Activated B cell treated with CpG ODN at 0.5 μM for 24 hours (primary cell): ENCODE measurements around the gene COPS3. TPM values are rescaled to one million over a fixed set of nuclear protein-coding genes. Genes with fewer than 3 reads are reported as not detected.

Experiments
- ATAC-seq: fragments of 200-7000 bp; cut with Tn5 transposase; one replicate; pipeline ENCODE4 v1.10.0; 2021; ENCODE audit warnings: low read depth, mild to moderate bottlenecking, moderate library complexity
- CTCF ChIA-PET: fragments of 350-600 bp; sonication (Branson Sonifier 250); formaldehyde crosslinking; loops from one replicate; lab custom pipeline; 2021; ENCODE audit warnings: antibody characterized with exemption; lab: Charles Lee
- POLR2A ChIA-PET: fragments of 350-600 bp; sonication (Branson Sonifier 250); formaldehyde crosslinking; loops from one replicate; lab custom pipeline; 2021; ENCODE audit warnings: antibody characterized with exemption; lab: Charles Lee
- DNase-seq: peaks from one replicate; pipeline ENCODE4 v3.0.0; 2022
- H3K27ac Mint-ChIP-seq: one replicate; pipeline ENCODE4 v1.8.0; 2020; ENCODE audit warnings: mixed read lengths
- H3K27me3 Mint-ChIP-seq: one replicate; pipeline ENCODE4 v1.8.0; 2021; ENCODE audit warnings: mixed read lengths
- H3K36me3 Mint-ChIP-seq: one replicate; pipeline ENCODE4 v1.8.0; 2021; ENCODE audit warnings: low read depth, mixed read lengths
- H3K4me1 Mint-ChIP-seq: one replicate; pipeline ENCODE4 v1.8.0; 2021; ENCODE audit warnings: mixed read lengths
- H3K4me3 Mint-ChIP-seq: one replicate; pipeline ENCODE4 v1.8.0; 2020; ENCODE audit warnings: mild to moderate bottlenecking, mixed read lengths
- H3K9me3 Mint-ChIP-seq: one replicate; pipeline ENCODE4 v1.8.0; 2020; ENCODE audit warnings: mixed read lengths
- intact Hi-C: fragments of 100-400 bp; cut with micrococcal nuclease; formaldehyde crosslinking; loops from one replicate; pipeline ENCODE4 v1.15.1; 2024
- total RNA-seq: library from RNA; stranded (reverse); gene quantifications from 2 replicates; pipeline ENCODE4 v1.2.3, GENCODE V29; 2022
- TF ChIP-seq, protein P1 (sequence below): fragments of 200-600 bp; IDR thresholded peaks from one replicate; pipeline ENCODE4 v1.8.0; 2022; ENCODE audit warnings: antibody characterized with exemption, mild to moderate bottlenecking

The COPS3 gene
- total RNA-seq, 1 donor from 2014 or later = 73.7 TPM

DNA sequence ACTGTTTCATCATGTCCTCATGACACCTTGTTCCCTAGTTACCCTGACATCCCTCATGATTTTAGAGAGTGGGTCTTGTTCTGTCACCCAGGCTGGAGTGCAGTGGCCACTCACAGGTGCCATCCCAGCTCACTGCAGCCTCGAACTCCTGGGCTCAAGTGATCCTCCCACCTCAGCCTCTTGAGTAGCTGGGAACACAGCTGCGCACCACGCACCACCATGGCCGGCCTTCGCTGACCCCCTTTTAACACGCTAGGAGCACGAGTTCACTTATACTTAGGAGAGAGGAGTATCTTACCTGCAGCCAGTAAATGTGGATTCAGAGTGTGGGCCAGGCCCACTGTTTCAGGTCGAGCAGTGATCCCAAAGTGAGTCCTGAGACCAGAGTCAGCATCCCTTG, 43.6 kb upstream of the COPS3 start:
- no peak overlapping the region for H3K27ac Mint-ChIP-seq
- no peak for ATAC-seq
- intact Hi-C loops = no loop called here
- TF ChIP-seq, protein P1, sequence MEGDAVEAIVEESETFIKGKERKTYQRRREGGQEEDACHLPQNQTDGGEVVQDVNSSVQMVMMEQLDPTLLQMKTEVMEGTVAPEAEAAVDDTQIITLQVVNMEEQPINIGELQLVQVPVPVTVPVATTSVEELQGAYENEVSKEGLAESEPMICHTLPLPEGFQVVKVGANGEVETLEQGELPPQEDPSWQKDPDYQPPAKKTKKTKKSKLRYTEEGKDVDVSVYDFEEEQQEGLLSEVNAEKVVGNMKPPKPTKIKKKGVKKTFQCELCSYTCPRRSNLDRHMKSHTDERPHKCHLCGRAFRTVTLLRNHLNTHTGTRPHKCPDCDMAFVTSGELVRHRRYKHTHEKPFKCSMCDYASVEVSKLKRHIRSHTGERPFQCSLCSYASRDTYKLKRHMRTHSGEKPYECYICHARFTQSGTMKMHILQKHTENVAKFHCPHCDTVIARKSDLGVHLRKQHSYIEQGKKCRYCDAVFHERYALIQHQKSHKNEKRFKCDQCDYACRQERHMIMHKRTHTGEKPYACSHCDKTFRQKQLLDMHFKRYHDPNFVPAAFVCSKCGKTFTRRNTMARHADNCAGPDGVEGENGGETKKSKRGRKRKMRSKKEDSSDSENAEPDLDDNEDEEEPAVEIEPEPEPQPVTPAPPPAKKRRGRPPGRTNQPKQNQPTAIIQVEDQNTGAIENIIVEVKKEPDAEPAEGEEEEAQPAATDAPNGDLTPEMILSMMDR = no peak
- ChIA-PET CTCF (no interaction called here), POLR2A (no interaction called here)
- no peaks in the 10 kb centered on the region for H3K36me3 Mint-ChIP-seq
- H3K4me1 Mint-ChIP-seq = no peaks in the 10 kb centered on the region
- no peaks in the 10 kb centered on the region for H3K27me3 Mint-ChIP-seq
- no peak overlapping the region for H3K4me3 Mint-ChIP-seq
- no peaks in the 10 kb centered on the region for H3K9me3 Mint-ChIP-seq
- no peak for DNase-seq

GRCh38 chr17:17322516-17323510, 41.8 kb upstream of the COPS3 start:
- intact Hi-C loops = no loop called here
- Mint-ChIP-seq H3K4me3 (no peak overlapping the region), H3K27me3 (no peaks in the 10 kb centered on the region), H3K4me1 (no peaks in the 10 kb centered on the region), H3K27ac (no peak overlapping the region), H3K9me3 (no peaks in the 10 kb centered on the region), H3K36me3 (no peaks in the 10 kb centered on the region)
- POLR2A ChIA-PET = no interaction called here
- TF ChIP-seq, protein P1 = no peak
- CTCF ChIA-PET = no interaction called here
- ATAC-seq (no peak), DNase-seq (no peak)

DNA sequence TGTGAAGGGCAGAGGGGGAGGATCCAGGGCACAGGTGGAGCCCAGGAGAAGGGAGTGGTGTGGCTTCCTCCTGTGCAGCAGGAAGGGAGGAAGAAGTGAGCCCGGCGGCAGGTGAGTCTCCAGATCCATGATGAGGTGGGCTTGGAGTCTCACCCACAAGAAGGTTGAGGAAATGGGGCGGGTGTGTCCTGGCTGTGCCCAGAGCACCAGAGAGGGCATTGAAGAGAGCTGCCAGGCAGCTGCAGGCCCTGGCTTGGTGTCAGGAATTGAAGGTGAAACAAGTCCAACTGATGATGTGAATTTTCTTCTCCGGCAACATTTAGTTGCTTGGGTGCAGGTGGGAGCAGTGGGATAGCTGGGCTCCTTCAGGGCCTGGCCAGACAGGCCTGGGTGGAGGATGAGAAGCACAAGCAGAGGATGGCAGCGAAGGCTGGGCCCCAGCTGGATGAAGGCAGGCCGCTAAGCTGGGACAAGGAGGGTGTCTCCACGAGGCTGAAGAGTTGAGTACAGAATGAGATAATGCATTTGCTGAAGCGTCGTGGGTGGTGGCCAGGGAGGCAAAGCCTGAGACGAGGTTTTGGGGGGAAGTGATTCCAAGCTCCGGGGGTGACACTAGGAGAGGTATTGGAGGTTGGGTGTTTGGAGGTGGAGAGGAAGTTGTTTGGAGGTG, 40.4 kb upstream of the COPS3 start:
- Mint-ChIP-seq H3K4me3 (no peak overlapping the region), H3K27ac (no peak overlapping the region), H3K4me1 (no peaks in the 10 kb centered on the region), H3K27me3 (no peaks in the 10 kb centered on the region), H3K9me3 (no peaks in the 10 kb centered on the region), H3K36me3 (no peaks in the 10 kb centered on the region)
- POLR2A ChIA-PET = no interaction called here
- CTCF ChIA-PET = no interaction called here
- TF ChIP-seq, protein P1 = no peak
- no peak for DNase-seq
- intact Hi-C loops = no loop called here
- no peak for ATAC-seq

- no peak overlapping the region for H3K27ac Mint-ChIP-seq
- CTCF ChIA-PET = no interaction called here
- no peak for DNase-seq
- intact Hi-C loops = no loop called here
- POLR2A ChIA-PET = interaction anchor here (0.6 kb wide), 1 partner anchor 17 kb away, joined by 3 read pairs; no protein-coding TSS in a partner anchor
- no peaks in the 10 kb centered on the region for H3K9me3 Mint-ChIP-seq
- TF ChIP-seq, protein P1 = no peak
- H3K27me3 Mint-ChIP-seq = no peaks in the 10 kb centered on the region
- H3K4me3 Mint-ChIP-seq = no peak overlapping the region
- no peak for ATAC-seq
- no peaks in the 10 kb centered on the region for H3K36me3 Mint-ChIP-seq
- no peaks in the 10 kb centered on the region for H3K4me1 Mint-ChIP-seq
Observed at GRCh38 chr17:17320911-17321220, 39.8 kb upstream of the COPS3 start.
